DMS79 treated with DMSO at 0.1 percent for 48 hours (cell line): ENCODE data around the gene TMEM89.

Experiments used
- DNase-seq: peaks from one replicate; lab custom pipeline; 2025; lab: John Stamatoyannopoulos, UW

Gene TMEM89

GRCh38 chr3:48621461-48621869 is at the start of gene TMEM89:
Gene TMEM89, minus strand, starts transcription at chr3:48621769. Its CDS starts 13 bp downstream, at chr3:48621756.
- no peak for DNase-seq

GRCh38 chr3:48664929-48665328 is 43.4 kb upstream of the TMEM89 start:
- no peak for DNase-seq

- no peak for DNase-seq
Measured at GRCh38 chr3:48664313-48664644, 42.7 kb upstream of the TMEM89 start.

- DNase-seq: peak; percentile 81
Measured at GRCh38 chr3:48663489-48664312, 42.1 kb upstream of the TMEM89 start.

- DNase-seq: peak; percentile 56
Measured at GRCh38 chr3:48662753-48663488, 41.4 kb upstream of the TMEM89 start, which contains the start of gene CELSR3. Gene CELSR3, minus strand, starts transcription at chr3:48662886. Its CDS starts 252 bp downstream, at chr3:48662634.

GRCh38 chr3:48662145-48662752 is 40.7 kb upstream of the TMEM89 start:
- DNase-seq: no peak

- no peak for DNase-seq
Measured at GRCh38 chr3:48661501-48662144, 40.1 kb upstream of the TMEM89 start.

GRCh38 chr3:48660800-48661400 is 39.3 kb upstream of the TMEM89 start:
- DNase-seq: no peak

GRCh38 chr3:48656841-48657281 is 35.3 kb upstream of the TMEM89 start:
- no peak for DNase-seq

- DNase-seq: no peak
Measured at GRCh38 chr3:48656061-48656840, 34.7 kb upstream of the TMEM89 start.

- no peak for DNase-seq
Measured at GRCh38 chr3:48655606-48656005, 34.0 kb upstream of the TMEM89 start.

GRCh38 chr3:48655063-48655462 is 33.5 kb upstream of the TMEM89 start:
- DNase-seq: no peak

- DNase-seq: no peak
Measured at GRCh38 chr3:48652923-48653715, 31.6 kb upstream of the TMEM89 start.

GRCh38 chr3:48651771-48652170 is 30.2 kb upstream of the TMEM89 start:
- no peak for DNase-seq

- DNase-seq: no peak
Measured at GRCh38 chr3:48650723-48651122, 29.2 kb upstream of the TMEM89 start.

GRCh38 chr3:48648188-48648850 is 26.8 kb upstream of the TMEM89 start:
- DNase-seq: no peak

- no peak for DNase-seq
Measured at GRCh38 chr3:48647714-48648113, 26.1 kb upstream of the TMEM89 start.

- no peak for DNase-seq
Measured at GRCh38 chr3:48644898-48645760, 23.6 kb upstream of the TMEM89 start.

GRCh38 chr3:48642605-48643004 is 21.0 kb upstream of the TMEM89 start:
- DNase-seq: no peak
